Body of pancreas (tissue), 4 donors: ENCODE data around the gene ARHGEF39. TPM values are rescaled to one million over a fixed set of nuclear protein-coding genes. Genes with fewer than 3 reads are reported as not detected.

Experiments used
- ATAC-seq: fragments of 150-250 bp; one replicate; pipeline ENCODE4 v1.9.1; 2016
- DNase-seq, 4 donors: peaks; one replicate each; pipeline ENCODE4 v3.0.0-alpha.2; 2019
- H3K27ac ChIP-seq, 4 donors: fragments of 200-600 bp; sonication (generic); 1 replicate in 3 of 4; 2 replicates in 1 of 4; pipeline versions ENCODE4 v1.5.1 to v1.6.1; 2016 to 2019; ENCODE audit warnings: mild to moderate bottlenecking in 1 of 4, mixed read lengths in 1 of 4, moderate library complexity in 1 of 4
- H3K27me3 ChIP-seq, 2 donors: fragments of 200-600 bp; sonication (generic); one replicate each; pipeline ENCODE4 v1.6.0; 2016; ENCODE audit warnings: mild to moderate bottlenecking in 1 of 2
- H3K36me3 ChIP-seq, 2 donors: fragments of 200-600 bp; sonication (generic); replicated peaks in 1 of 2; 2 replicates each; pipeline ENCODE4 v1.5.1; 2016; ENCODE audit warnings: low read depth in 2 of 2; ENCODE audit not compliant: insufficient read depth in 1 of 2
- H3K4me1 ChIP-seq: fragments of 200-600 bp; sonication (generic); one replicate; pipeline ENCODE4 v1.6.0; 2016
- H3K4me3 ChIP-seq, 2 donors: fragments of 200-600 bp; sonication (generic); 1 replicate in 1 of 2; 2 replicates in 1 of 2; pipeline ENCODE4 v1.5.1; 2016 to 2019
- H3K9me3 ChIP-seq, 3 donors: fragments of 200-600 bp; sonication (generic); 1 replicate in 2 of 3; 2 replicates in 1 of 3; pipeline ENCODE4 v1.5.1; 2016
- CTCF ChIP-seq, 7 experiments: fragments of 450-650 bp in 4 of 7; fragments of 200-600 bp in 3 of 7; sonication (generic) in 3 of 7; IDR thresholded peaks; one replicate each; pipeline ENCODE4 v1.5.1; 2016 to 2019; ENCODE audit warnings: antibody characterized with exemption in 7 of 7
- POLR2A ChIP-seq, 3 donors: fragments of 450-650 bp; IDR thresholded peaks; one replicate each; pipeline ENCODE4 v1.6.1; 2016; ENCODE audit warnings: antibody characterized with exemption in 3 of 3, mild to moderate bottlenecking in 2 of 3
- WGBS, 2 donors: methylation state at CpG; one replicate each; pipeline ENCODE4 v1.1.5; 2017; 5-methylcytosine and 5-hydroxymethylcytosine counted together
- intact Hi-C: fragments of 100-400 bp; cut with DNase I; formaldehyde crosslinking; loops from one replicate; pipeline ENCODE4 v1.15.1; 2023
- total RNA-seq, 2 donors: library from RNA; depleted of rRNA; stranded (reverse); fragments of >200 nt; gene quantifications; one replicate each; pipeline ENCODE4 v1.1.0, GENCODE V29; 2016

ARHGEF39 gene
- total RNA-seq, 2 donors from 2014 or later = 0.26 TPM; not detected in 1

GRCh38 chr9:35684921-35685320, 19.9 kb upstream of the ARHGEF39 start:
- no peak for ATAC-seq
- H3K27ac ChIP-seq = no peak overlapping the region
- DNase-seq = no peak

GRCh38 chr9:35683323-35683722, 18.3 kb upstream of the ARHGEF39 start:
- WGBS, 2 donors = 76 to 81% methylated on average over 2 of the region's 2 CpGs
- no peak overlapping the region for H3K27ac ChIP-seq
- ATAC-seq = no peak
- no peak for DNase-seq
- intact Hi-C loops = no loop called here
- no peaks in the 10 kb centered on the region for H3K4me1 ChIP-seq
- no peak overlapping the region for H3K4me3 ChIP-seq
- no peaks in the 10 kb centered on the region for H3K36me3 ChIP-seq
- no peaks in the 10 kb centered on the region for H3K27me3 ChIP-seq
- no peaks in the 10 kb centered on the region for H3K9me3 ChIP-seq
- TF ChIP-seq CTCF (IDR thresholded peaks at IDR 0.05) = no peak
- no peak for TF ChIP-seq POLR2A (IDR thresholded peaks at IDR 0.05)

More at GRCh38 chr9:35684921-35685320, 19.9 kb upstream of the ARHGEF39 start:
- no peaks in the 10 kb centered on the region for H3K9me3 ChIP-seq
- H3K4me1 ChIP-seq = peaks cover 3% of the 10 kb centered on the region
- no peak overlapping the region for H3K4me3 ChIP-seq
- no peaks in the 10 kb centered on the region for H3K27me3 ChIP-seq
- intact Hi-C loops = no loop called here
- no peak for TF ChIP-seq POLR2A (IDR thresholded peaks at IDR 0.05)
- H3K36me3 ChIP-seq = no peaks in the 10 kb centered on the region
- 88 to 95% methylated on average over 7 of the region's 10 CpGs for WGBS, 2 donors

GRCh38 chr9:35682520-35683315, 17.7 kb upstream of the ARHGEF39 start:
- Histone ChIP-seq H3K9me3 (no peaks in the 10 kb centered on the region), H3K27me3 (no peaks in the 10 kb centered on the region), H3K4me3 (no peak overlapping the region), H3K27ac (no peak overlapping the region), H3K4me1 (no peaks in the 10 kb centered on the region), H3K36me3 (no peaks in the 10 kb centered on the region)
- TF ChIP-seq POLR2A (IDR thresholded peaks at IDR 0.05) (no peak), CTCF (IDR thresholded peaks at IDR 0.05) (no peak)
- ATAC-seq = no peak
- no peak for DNase-seq
- 89% methylated on average over 10 of the region's 10 CpGs for WGBS, 2 donors
- intact Hi-C loops = no loop called here

- DNase-seq = no peak
- no peaks in the 10 kb centered on the region for H3K4me1 ChIP-seq
- no peaks in the 10 kb centered on the region for H3K27me3 ChIP-seq
- WGBS, 2 donors = 88 to 90% methylated on average over 6 of the region's 6 CpGs
- TF ChIP-seq POLR2A (IDR thresholded peaks at IDR 0.05) = no peak
- no peak for TF ChIP-seq CTCF (IDR thresholded peaks at IDR 0.05)
- H3K4me3 ChIP-seq = no peak overlapping the region
- no peaks in the 10 kb centered on the region for H3K36me3 ChIP-seq
- H3K27ac ChIP-seq = no peak overlapping the region
- intact Hi-C loops = no loop called here
- no peak for ATAC-seq
- H3K9me3 ChIP-seq = no peaks in the 10 kb centered on the region
These were observed 17.1 kb upstream of the ARHGEF39 start for GRCh38 chr9:35682051-35682450.

- ATAC-seq (no peak), DNase-seq (no peak)
- WGBS, 2 donors = 74% methylated on average over 3 of the region's 3 CpGs; no CpG with 5 or more reads in 1 of the 2 donors
- Histone ChIP-seq H3K4me1 (peaks cover under 1% of the 10 kb centered on the region), H3K4me3 (no peak overlapping the region), H3K27me3 (no peaks in the 10 kb centered on the region), H3K27ac (no peak overlapping the region), H3K36me3 (no peaks in the 10 kb centered on the region), H3K9me3 (no peaks in the 10 kb centered on the region)
- TF ChIP-seq CTCF (IDR thresholded peaks at IDR 0.05) (no peak), POLR2A (IDR thresholded peaks at IDR 0.05) (no peak)
- intact Hi-C loops = no loop called here
These were observed 16.5 kb upstream of the ARHGEF39 start for GRCh38 chr9:35681341-35682002.
